GM21390 (cell line): ENCODE measurements around the gene AREG.

Experiments used
- ATAC-seq: cut with Tn5 transposase; IDR thresholded peaks from one replicate; pipeline ENCODE4 v1.9.1; 2021; ENCODE audit not compliant: unreplicated experiment

Gene AREG

DNA sequence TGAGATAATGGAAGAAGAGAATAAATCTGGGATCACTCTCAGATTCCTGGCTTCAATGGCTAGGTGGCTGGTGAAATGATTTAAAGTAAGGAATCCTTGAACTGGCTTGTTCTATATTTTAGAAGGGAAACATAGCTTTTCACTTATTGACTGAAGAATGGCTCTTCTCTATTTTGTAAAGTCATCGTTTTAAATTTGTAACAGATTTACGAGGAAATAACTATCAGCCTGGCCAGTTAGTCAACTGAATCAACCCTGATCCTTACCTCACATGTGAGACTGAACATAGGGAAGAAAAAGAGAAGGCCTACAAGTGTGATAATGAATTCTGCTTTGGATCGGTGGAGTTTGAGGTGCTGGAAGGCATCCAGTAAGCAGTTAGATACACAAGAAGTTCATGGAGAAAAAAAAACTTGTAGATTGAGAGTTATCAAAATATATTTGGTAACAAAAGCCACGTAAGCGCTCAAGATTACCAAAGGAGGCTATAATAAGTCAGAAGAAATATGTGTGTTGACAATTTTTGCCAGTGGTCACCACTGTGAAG is 12.0 kb downstream of the AREG start:
- no peak for ATAC-seq

DNA sequence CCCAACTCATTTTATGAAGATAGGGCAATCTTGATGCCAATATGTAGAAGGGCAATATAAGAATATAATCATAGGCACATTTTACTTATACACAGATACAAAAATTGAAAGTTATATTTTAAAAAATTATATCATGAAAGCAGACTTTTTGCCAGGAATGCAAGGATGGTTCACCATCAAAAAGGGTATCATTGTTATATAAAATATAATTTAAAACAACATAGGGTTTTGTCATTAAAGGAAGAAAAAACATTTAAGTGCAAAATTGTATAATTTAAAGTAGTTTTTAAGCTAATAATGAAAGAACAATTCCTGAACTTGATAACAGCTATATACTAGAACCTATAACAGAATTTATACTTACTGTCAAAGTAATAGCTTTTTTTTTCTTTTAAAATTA is 15.9 kb downstream of the AREG start:
- ATAC-seq, result no peak

DNA sequence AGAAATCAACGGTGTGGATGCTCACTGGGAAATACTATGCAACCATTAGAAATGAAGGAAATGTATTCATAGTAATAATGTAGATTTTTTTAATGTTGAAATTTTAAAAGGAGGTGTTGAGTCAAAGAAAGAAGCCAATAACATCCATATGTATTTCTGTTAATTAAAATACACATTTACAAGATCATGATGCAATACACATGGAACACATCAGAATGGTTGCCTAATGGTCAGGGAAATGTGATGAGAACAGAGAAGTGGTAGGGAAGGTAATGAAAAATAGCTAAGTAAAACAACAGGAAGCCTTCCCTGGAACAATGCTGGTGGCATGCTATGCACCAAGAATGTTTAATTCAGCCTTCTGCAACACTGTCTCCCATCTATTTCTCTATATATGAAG is 18.2 kb downstream of the AREG start:
- ATAC-seq, result no peak

DNA sequence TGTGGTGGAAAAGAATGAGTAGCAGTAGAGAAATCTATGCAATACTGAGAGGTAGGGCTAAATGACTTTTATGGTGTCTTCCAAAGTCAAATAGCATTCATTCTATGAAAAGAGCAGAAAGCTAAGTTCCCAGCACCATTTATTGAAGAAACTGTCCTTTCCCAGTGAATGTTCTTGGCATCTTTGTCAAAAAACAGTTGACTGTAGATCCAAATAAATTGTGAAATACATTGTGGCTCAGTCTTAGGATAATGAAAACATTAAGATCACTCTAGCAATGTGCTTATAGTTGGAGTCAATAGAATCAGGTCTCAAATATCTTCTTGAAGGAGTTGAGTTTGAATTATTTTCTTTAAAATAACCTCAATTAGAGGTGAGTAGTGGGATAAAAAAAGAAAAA is 19.4 kb downstream of the AREG start:
- ATAC-seq, result no peak

DNA sequence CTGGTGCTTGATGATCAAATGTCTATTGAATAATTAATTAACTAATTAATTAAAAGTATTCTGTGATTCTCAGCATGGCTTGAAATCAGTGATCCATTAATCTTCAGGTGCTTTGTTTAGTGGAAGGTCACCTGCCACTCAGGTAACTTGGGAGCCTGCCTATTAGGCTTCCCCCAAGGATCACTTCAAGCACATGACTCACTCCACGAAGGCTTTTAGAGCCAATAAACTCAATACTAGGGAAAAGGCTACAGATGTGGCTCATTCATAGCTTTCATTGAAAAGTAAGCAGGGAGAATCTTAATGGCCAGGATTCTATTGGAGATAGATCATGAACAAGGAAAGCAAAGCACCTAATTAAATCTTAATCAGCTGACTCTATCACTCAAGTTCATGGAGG is 21.3 kb downstream of the AREG start:
- no peak for ATAC-seq

DNA sequence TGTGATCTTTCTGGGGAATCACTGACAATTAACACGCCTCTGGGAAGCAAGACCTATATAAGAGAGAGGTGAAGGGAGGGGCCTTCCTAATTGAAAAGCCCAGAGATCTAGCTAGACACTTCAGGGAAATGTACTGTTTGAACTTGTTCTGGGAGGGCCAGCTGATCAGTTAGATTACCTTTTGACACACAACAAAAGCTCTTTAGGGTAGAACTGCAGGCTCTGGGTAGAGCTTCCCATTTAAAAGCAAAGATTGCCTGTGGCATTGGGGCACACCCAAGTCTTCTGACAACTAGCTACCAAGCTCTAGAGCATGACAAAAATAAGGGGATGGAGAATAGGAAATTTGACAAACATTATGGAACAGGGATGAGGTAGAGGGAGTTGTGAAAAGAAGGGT is 26.3 kb downstream of the AREG start:
- no peak for ATAC-seq

DNA sequence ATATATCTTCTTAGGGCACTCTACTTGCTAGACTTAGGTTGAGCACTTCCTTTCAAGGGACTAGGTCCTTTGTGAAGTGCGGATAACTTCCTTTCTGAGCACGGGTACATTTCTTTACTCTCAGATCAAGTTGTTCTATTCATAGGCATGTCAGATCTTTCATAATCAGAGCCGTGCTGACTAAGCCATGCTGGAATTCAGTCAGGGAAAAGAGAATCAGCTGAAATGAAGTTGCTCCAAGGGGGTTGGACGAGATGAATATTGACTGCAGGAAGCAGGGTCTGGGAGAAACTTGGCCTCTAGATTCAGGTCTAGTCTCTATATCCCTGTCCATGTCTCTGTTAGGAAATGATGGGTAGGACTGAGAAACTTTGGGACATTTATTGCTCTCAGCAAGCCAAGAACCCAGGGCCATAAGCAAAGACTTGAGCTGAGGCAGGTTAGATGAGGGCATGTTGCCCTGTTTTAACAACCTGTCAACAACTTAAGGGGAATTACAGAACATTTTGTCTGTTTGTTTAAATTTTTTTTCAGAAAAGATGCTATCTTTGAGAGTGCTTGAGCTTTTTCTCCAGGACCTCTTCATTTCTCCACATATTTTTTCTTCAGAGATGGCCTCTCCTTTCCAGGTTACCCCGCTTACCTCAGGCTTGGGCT is 28.3 kb downstream of the AREG start:
- no peak for ATAC-seq

DNA sequence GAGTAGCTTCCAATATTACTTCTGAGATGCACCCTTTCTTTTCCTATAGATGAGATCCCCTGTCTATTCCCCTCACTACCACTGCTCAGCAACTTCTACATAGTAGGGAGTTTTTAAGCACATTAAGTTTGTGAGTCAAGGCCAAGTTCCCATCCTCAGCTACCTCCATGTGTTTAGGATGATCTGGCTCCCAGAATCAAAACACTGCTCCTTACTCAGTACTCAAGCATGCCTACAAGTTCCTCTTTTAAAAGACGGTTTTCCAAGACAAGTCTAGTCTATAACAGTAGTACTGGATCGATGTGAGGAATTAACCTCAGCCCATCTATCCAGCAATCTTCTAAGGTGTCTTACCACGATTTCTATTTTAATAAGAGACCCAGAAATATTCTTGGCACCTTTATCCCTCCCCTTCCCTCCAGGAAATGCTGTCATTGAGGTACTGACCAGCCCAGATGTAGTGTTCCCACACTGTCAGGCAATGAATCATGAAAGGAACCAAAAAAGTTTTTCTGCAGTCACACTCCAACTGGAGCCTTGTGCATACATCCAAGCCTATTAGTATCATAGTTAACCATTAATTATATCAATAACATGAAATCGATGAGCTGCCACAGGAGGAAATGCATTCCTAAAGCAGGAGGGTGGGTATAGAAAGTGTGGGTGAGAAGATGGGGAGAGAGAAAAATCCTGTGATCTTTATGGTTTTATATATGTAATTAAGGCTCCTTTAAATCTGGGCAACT is 29.6 kb downstream of the AREG start:
- no peak for ATAC-seq

DNA sequence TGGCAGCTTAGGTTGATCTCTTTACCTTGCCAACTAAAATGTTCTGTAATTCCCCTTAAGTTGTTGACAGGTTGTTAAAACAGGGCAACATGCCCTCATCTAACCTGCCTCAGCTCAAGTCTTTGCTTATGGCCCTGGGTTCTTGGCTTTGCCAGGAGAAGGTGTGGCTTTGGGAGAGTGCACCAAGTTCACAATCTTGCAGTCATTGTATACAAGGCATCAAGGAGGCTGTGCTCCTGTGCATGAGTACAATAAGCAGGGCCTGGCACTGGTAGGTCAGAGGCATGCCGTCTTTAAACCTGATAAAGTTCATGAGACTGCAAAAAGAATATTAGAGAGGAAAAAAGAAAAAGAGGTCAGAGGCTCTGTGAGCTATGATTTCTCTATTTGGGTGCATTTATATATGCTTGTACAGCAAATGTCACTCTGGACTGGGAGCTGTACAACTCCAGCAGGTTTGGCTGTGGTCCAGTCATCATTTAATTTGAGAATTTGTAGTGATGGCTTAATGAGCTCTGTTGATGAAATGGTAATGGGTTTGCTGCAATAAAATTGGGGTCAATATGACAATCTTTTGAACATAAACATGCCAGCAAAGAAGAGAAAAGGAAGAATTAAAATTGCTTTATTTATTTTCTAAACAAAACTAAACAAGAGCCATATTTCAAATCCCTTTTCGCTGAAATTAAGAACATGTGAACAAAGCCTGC is 30.3 kb downstream of the AREG start:
- no peak for ATAC-seq

DNA sequence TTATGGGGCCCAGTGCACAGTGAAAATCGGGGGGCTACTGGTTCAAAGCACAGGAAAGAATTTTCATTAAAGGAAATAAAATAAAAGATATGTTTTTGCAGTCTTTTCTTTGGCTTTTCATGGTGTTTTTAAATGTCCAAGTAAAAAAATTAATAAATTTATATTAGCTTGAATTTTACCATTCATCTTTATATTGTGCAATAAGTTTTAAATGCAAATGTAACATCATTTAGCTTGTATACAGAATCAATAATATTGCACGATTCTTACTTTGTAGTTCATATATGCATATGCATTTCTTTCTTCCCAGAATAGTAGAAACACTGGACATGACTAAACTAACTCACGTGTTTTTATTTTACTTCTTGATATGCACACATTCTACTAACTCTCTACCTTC is 31.0 kb downstream of the AREG start:
- no peak for ATAC-seq

DNA sequence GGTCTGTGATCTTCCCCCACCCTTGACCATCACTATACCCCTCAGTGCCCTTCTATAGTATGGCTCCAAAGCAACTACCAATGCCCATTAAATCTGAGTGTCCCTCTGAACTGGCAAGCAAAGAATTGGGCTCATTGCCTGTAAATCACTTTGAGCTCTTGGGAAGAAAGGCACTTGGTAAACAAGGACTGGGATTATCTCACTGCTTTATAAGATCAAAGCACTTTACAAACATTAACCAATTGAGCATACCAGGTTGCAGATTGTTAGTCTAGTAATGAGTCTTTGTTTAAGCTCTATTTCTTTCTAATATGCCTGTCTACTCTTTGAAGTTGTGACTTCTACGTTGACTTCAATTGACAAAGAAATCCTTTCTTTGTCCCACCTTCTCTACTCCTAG is 34.1 kb downstream of the AREG start:
- no peak for ATAC-seq

DNA sequence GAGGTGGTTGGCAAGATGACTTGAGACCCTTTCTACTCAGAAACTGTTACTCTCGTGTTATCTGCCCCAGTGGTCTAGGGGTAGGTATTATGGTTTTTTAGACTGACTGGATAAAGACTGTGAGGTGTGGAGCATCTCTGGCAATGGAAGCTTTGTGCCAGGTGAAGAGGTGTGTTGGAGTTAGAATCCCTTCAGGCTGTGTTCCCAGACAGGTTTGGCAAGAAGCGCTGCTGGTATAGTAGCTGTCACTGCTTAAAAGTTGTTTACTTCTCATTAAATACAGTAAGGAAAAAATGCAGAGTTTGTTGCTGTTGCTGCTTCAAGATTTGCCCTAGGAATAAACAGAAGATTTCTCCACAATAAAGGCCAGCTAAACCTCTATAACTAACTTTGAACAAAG is 35.3 kb downstream of the AREG start:
- ATAC-seq, result no peak

DNA sequence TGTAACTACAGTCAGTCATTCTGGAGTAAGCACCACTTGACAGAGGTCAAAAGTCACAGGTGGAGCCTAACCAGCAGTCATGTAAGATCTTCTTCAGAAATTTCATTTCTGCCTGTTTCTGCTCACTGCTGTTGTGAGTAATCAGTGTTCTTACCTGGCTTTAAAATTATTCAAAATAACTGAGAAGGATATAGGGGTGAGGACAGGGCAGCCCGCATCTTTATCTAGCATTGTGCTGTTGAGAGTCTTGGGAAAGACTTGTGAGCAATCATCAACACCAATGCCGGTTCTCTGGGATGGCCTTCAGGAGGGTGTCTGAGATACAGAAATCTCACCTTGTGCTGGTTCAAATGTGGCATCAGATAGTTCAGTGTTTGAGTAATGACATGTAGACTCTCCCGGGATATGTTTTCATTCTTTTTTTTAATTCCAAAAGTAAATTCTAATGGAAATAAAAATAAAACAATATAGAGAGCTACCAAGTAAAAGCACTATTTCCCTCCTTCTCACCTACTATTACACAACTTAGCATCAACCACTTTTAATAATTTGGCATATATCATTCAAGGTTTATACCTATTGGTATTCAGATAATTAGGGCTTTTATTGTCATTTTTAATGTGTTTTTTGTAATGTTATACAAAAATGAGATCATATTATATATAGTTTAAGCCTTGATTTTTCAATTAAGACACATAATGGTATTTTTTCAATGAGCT is 37.1 kb downstream of the AREG start:
- ATAC-seq, result no peak

DNA sequence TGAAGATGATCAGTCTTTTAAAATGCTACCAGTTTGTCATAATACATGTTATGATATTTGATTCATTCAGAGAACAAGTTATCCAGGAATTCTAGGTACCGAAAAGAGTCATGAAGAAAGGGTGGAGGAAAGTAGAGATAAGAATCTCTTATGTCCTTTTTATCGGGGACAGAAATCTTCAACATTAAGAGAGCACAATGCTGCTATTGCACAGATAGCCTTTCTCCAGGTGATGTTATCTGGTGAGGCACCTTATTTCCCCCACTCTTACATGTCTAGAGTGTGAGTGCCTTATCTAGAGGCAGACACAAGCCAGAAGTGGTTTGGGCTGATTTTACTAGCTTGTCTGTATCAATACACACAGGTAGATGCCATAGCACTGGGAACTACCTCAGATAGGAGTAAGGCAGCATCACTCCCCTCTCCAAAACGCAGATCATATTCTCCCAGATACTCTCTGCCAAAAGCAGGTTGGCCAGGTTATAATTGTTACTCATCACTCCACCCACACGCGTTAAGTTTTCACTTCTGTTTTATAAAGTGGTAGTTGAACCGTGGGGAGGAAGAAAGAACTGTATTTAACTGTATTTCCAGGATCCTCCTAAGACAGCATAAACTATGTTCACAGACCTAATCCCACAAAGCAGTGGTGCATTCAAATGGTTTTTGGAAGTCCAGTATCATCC is 38.4 kb downstream of the AREG start:
- ATAC-seq, result no peak

DNA sequence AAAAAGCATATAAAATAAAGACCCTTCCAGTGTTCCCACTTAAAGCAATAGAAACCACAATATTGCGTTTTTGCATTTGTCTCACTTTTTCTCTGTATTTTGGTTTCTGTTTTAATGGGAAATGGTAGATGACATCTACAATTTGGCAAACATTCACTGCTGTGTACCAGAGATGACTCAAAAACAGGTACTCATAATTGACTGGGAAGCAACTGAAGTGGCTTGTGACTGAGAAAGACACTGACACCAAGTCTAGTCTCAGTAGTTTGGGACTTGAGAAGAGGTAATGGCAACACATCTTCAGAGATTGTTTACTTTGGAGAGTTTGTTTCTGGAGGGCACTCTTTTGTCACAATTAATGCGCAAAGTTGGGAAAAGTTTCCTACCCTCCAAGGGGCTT is 42.0 kb downstream of the AREG start:
- ATAC-seq, result no peak

DNA sequence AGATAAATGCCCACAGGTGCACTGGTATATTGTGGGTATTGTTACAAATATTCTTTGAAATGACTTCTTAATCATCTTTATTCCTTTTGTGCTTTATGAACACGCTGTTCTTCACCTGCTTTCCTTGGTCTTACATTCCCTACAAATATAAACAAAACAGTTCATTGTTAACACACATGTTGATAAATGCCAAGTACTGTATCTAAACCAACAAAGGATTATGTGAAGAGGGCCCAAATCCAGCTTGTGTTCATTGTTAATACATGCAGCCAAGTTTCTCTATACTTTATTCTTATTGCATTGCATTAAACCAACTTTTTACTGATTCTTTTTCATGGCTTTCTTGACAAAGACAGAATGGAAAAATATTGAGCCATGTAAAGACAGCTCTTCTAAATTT is 42.8 kb downstream of the AREG start:
- no peak for ATAC-seq

DNA sequence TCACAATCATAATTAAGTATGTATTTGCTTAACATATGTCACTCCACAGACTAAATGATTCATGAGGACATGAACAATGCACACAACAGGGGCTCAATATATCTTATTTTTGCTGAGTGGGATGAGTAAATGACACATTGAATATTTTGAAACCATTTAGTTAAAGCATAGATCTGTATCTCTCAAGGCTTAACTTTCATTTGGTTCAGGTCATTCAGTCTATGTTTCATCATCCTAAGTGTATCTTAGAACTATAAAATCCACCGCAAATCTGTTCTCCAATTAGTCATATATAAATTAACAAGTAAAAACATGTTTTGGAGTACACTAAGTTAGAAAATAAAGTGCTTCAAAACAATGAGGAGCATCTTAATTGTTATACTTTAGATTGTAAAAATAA is 45.8 kb downstream of the AREG start:
- no peak for ATAC-seq

DNA sequence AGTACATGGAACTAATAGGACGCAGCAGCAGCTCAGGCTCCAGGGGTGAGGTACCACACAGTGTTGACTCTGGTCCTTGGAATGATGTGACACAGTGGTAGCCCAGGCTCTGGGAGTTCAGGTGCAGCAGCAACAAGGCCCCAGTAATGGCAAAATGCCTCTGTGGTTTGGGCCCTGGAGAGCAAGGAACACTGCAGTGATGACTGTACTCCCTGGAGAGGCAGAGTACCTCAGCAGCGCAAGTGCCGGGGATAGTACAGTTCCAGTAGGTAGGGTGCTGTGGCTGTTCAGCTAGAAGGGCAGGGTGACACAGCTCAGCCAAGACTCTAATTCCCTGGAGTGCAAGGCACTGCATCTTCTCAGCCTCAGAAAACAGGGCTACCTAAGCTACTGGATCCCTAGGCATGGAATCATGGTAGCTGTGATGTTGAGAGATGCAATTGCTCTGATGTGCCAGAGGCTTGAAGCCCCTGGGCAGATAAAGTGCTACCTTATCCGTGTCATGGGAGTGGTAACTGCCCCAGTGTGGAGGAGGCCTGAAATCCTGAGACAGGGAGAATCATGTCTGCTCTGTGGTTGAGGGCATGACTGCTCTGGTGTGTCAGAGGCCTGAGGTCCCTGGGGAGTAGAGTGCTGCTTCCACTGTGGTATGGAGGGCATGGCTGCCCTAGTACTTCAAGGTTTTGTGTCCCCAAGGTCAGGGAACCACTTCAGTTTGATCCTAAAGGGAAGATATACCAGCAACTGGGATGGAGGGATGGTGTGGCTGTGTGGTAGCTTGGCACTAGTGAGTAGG is 55.2 kb downstream of the AREG start:
- peak; percentile 53 for ATAC-seq

DNA sequence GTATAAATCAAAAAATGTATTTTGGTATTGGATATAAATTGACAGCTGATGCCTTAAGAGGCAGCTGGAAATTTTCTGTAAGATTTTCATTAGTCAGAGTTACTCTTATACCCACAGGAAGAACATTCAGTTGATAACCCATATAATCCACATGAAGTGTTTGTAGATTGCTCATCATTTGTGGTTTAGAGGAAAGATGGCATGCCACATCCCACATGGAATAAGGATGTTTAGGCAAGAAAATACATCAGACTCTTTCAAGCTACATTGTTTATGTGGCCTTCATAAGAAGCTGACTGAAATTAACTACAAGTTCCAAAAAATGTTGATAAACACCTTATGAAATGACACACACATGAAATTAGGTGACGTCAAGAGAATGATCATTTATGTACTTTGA is 56.6 kb downstream of the AREG start:
- no peak for ATAC-seq

DNA sequence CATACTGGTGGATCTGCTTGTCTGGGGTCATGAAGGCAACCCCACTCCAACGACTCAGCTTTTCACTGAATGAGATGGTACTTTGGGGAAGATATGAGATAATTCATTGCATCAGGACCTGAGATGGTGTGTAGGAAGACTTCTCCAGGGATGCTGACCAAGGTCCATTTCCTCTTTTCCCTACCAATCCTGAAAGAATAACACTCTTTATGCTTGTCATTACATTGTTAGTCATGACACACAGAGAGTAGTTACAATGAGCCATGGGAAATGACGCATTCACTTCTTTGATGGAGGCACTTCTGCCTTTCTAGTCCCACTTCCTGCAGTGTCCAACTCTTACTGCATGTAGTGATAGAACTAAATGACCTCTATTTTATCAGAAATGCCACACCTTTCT is 58.6 kb downstream of the AREG start:
- ATAC-seq, result no peak
